ENCODE results near the gene OR51D1.

Gene OR51D1

GRCh38 chr11:4636962-4637661 lies at the start of gene OR51D1:
Gene OR51D1 (plus strand): TSS chr11:4637477. CDS start chr11:4639791, 2,314 bp downstream.
- DNase-seq (ENCODE audit: low read depth): peak; percentile 54

GRCh38 chr11:4589017-4589416 lies 48.3 kb upstream of the OR51D1 start:
- no peak for DNase-seq (ENCODE audit: low read depth)

GRCh38 chr11:4593739-4594138 lies 43.5 kb upstream of the OR51D1 start, which contains the start of gene OR52I1:
Gene OR52I1 (plus strand): TSS chr11:4594039. CDS start chr11:4594039, 0 bp downstream.
- DNase-seq (ENCODE audit: low read depth): no peak

GRCh38 chr11:4605057-4605456 lies 32.2 kb upstream of the OR51D1 start:
- DNase-seq (ENCODE audit: low read depth): no peak

GRCh38 chr11:4606231-4607015 lies 30.9 kb upstream of the OR51D1 start:
- no peak for DNase-seq (ENCODE audit: low read depth)

- DNase-seq (ENCODE audit: low read depth): no peak
These were observed 30.2 kb upstream of the OR51D1 start for GRCh38 chr11:4607096-4607495.

GRCh38 chr11:4607781-4608666 lies 29.3 kb upstream of the OR51D1 start, which contains the start of gene TRIM68:
Gene TRIM68 (minus strand): TSS chr11:4608231. CDS start chr11:4605504, 2,727 bp downstream.
- DNase-seq (ENCODE audit: low read depth): peak; percentile 93

GRCh38 chr11:4610258-4610935 lies 26.9 kb upstream of the OR51D1 start:
- DNase-seq (ENCODE audit: low read depth): no peak

- DNase-seq (ENCODE audit: low read depth): no peak
These were observed 25.3 kb upstream of the OR51D1 start for GRCh38 chr11:4611986-4612385.

- no peak for DNase-seq (ENCODE audit: low read depth)
These were observed 21.3 kb upstream of the OR51D1 start for GRCh38 chr11:4615856-4616444.

GRCh38 chr11:4619514-4619913 lies 17.8 kb upstream of the OR51D1 start:
- DNase-seq (ENCODE audit: low read depth): no peak

GRCh38 chr11:4626207-4627099 lies 10.8 kb upstream of the OR51D1 start:
- no peak for DNase-seq (ENCODE audit: low read depth)

GRCh38 chr11:4636136-4636535 lies 1.1 kb upstream of the OR51D1 start:
- DNase-seq (ENCODE audit: low read depth): no peak

- DNase-seq (ENCODE audit: low read depth): no peak
These were observed 378 bp downstream of the OR51D1 start for GRCh38 chr11:4637662-4638047.

GRCh38 chr11:4639931-4640330 lies 2.7 kb downstream of the OR51D1 start:
- DNase-seq (ENCODE audit: low read depth): no peak

- no peak for DNase-seq (ENCODE audit: low read depth)
These were observed 4.2 kb downstream of the OR51D1 start for GRCh38 chr11:4641501-4641900.

- DNase-seq (ENCODE audit: low read depth): no peak
These were observed 4.8 kb downstream of the OR51D1 start for GRCh38 chr11:4642043-4642442.

- DNase-seq (ENCODE audit: low read depth): no peak
These were observed 5.8 kb downstream of the OR51D1 start for GRCh38 chr11:4643076-4643475.

GRCh38 chr11:4643682-4644081 lies 6.4 kb downstream of the OR51D1 start, which contains the start of gene OR51E1:
Gene OR51E1 (plus strand): TSS chr11:4643982. CDS start chr11:4652527, 8,545 bp downstream.
- DNase-seq (ENCODE audit: low read depth): no peak

GRCh38 chr11:4644233-4644632 lies 7.0 kb downstream of the OR51D1 start:
- DNase-seq (ENCODE audit: low read depth): no peak

Measured in stimulated activated CD8-positive, alpha-beta memory T cell treated with anti-CD3 and anti-CD28 coated beads, Interleukin-4, amount 100 ng/mL, for 24 hours (primary cell).